DMS 273 treated with DMSO at 0.1 percent for 48 hours (cell line): ENCODE results near the gene COL9A3.

Source experiments
- DNase-seq: peaks from one replicate; lab custom pipeline; 2025; lab: John Stamatoyannopoulos, UW

COL9A3 gene

DNA sequence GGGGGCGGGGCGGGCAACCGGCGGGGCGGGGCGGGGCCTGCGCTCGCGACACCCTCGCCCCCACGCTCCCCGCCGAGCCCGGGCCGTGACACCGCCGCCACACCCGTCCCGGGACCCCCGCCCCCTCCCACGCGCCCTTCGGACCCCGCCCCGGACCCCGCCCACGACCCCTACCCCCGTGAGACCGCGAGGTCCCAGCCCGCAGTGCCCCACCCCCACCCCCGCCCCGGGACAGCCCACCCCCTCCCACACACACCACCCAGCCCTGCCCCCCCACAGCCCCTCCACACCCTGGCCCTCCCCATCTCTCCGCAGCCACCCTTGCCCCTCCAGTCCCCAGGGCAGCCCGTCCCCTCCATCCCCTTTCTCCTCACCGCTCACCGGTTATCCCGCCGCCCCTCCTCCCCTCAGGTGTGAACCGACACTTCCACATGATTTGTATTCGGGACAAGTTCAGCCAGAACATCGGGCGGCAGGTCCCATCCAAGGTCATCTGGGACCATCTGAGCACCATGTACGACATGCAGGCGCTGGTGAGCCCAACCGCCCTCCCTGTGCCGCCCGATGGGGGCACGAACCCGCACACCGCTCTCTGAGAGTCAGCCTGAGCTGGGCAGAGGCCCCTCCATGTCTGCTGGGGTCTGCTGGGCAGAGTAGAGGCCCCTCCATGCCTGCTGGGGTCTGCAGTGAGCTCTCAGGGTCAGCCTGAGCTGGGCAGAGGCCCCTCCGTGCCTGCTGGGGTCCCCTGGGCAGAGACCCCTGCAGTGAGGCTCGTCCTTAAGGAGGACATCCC is 20.0 kb upstream of the COL9A3 start:
- no peak for DNase-seq

DNA sequence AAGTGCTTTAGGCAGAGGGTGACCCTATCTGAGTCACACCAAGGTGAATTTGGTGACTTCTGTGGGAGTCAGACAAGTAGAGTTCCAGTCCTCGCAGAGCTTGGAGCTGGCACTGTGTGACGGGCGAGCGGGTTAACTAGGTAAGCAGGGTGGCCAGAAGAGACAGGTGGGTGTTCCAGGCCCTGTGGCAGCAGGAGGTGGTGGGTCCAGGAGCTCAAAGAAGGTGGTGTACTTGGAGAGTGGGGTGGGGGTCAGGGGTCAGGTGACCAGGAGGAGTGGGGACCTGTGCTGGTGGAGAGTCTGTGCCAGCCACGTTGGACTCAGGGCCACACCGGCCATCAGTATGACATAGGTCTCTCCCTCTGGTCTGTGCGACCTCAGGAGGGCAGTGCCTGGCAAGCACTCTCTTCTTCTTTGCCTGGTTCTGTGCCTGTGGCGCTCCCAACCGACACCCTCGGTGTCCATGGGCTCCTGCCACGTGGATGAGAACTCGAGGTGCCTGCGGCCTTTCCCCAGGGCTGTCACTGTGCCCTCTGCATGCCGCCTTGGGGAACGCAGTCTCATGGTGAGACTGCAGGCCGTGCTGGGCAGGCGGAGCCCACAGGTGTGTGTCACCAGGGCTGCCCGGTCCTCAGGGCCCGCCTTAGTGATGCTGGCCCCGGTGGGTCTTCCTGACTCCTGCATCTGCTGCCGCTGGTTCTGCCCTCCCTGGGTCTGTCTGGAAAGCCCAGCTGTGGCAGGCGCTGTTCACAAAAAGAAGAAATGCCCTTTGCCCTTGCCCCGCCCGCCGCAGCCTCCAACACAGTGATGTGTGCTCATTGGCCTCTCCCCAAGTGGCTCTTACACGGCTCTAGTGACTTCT is 18.9 kb upstream of the COL9A3 start:
- no peak for DNase-seq

DNA sequence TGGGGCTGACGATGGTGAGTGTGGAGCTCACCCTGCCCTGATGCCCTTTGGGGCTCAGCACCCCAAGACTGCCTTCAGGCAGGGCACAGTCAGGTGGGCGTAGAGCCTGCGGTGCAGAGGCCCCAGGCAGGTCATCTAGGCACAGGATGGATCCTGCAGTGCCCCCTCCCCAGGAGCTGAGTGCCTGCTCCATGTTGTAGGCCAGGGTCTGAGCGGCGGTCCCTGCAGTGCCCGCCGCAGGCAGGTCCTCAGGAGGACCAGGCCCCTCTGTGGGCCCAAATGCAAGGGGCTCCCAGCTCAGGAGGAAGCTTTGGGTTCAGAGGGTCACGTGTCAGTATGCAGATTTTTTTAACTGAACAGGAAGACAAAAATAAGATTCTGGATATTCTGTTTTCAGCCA is 17.8 kb upstream of the COL9A3 start:
- DNase-seq: no peak

DNA sequence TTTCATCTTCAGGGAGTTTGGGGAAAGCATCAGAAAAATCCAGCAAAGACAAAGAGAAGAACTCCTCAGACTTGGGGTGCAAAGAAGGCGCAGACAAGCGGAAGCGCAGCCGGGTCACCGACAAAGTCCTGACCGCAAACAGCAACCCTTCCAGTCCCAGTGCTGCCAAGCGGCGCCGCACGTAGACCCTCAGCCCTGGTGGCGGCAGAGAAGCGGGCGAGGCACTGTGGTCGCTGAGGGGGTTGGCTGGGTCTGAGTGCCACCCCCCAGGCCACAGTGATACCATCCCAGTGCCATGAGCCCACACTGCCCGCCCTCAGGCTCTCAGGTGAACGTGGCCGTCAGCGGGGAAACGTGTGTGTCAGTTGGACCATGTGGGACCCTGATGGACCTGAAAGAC is 17.4 kb upstream of the COL9A3 start:
- DNase-seq: no peak

DNA sequence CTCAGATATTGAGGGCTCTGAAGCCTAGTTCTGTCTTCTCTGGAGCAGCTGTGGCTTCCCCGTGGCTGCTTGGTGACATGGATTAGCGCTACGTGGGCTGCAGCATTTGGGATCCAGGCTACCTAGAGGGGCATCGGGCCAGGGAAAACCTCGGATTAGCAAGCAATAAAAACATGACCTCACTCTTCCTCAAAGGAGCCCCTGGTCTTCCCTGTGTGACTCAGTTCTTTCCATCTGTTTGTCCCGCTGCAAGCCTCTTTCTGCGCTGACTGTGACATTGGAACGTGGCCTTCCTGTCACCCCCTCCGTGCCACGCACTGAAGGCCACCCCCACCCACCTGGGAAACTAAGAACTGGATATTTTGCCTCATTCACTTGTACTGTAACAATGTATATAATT is 17.0 kb upstream of the COL9A3 start:
- DNase-seq: no peak

DNA sequence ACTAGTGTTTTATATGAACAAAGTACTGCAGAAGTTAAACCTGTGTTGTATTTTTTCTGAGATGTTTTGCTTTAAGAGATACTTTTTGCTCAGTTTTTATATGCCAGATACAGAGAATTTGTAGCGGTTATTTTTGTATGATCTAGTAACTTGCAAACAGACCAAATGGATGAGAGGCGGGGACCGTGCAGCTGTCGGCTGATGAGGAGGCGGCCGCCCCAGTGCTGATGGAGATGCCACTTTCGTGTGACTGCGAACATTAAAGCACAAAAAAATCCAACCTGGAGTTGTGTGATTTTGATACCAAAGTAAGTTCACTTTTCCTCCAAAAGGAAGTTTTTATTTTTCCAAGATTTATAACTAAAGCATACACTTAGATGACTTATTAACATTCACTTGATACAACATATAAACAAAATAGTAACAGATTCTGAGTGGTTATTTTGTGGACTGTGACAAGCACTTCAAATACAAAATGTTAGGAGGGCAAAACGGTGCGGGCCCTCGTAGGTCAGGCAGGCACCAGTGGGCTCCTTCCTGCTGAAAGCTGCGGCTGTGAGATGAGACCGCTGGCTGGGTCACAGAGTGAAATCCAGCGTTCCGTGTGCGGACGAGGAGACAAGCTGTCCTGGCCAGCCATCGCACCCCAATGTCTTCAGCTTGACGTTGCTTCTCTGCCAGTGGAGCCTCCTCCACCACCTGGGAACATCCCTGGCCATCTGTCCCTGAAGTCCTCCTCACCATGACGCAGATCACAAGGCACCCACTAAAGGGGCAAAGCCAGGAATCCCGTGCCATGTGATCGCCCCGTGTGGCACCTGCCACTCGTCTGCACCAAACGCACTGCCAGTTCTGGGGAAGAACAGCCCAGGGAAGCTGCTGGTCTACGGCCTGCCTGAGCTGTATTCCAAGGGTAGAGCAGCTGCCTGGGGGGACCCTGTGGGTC is 16.3 kb upstream of the COL9A3 start:
- DNase-seq: no peak

DNA sequence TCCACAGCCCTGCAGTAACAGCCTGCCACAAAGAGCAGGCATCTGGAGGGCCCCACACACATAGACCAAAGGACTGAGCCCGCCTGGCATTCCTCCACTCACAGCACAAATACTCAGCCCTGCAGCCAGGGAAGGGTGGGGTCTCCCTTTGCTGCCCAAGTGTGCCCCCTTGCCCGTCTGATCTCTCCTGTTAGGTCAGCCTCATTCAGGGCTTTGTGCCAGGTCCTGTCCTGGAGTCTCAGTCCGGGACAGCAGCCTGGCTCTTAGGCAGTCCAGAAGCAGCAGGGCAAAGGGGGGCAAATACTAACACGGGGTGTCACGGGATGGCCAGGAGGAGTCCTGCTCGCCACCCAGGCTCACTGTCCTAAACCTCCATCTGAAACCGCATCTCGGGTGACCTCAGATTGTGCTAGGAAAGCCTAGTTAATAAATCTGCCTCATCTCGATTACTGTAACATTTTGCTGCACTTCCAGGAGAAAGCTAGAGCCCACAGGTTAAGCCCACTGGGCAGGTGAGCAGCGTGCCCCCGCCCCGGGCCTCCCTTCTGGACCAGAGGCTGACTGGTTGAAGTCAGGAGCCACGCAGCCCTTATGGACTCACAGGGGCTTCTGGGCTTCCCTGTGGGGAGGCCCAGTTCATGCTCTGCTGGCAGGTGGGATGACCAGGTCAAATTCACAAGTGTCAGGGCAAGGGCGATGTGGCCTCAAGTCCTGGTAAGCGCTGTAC is 15.4 kb upstream of the COL9A3 start:
- no peak for DNase-seq

DNA sequence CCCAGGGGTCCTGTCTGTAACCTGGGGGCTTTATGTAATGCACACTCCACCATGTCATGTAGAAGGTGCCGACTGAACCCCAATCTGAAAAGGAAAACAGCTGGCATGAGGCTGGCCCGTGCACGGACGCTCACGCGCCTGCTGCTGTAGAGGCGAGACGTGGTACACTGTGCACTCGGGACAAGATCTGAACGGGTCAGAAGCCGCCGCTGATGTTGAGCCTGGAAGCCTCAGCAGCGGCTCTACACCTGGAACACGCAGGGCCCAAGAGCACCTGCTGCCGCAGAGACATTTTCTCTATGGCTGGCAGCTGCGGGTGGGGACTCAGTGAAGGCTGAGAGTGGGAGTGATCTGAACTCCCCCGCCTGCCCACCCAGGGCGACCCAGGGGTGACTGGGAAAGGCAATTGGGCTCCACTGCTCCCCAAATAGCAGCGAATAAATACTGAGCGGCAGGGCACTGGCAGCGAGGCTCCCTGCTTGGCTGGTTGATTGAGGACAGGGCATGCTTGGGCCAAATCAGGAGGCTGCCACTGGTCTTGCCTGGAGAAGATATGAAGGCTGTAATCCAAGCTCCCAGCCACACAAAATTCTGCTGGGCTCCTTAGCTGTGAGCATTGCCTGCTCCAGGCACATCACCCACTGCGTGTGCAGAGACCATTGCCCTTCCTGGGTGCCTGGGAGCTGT is 14.7 kb upstream of the COL9A3 start:
- DNase-seq: no peak

DNA sequence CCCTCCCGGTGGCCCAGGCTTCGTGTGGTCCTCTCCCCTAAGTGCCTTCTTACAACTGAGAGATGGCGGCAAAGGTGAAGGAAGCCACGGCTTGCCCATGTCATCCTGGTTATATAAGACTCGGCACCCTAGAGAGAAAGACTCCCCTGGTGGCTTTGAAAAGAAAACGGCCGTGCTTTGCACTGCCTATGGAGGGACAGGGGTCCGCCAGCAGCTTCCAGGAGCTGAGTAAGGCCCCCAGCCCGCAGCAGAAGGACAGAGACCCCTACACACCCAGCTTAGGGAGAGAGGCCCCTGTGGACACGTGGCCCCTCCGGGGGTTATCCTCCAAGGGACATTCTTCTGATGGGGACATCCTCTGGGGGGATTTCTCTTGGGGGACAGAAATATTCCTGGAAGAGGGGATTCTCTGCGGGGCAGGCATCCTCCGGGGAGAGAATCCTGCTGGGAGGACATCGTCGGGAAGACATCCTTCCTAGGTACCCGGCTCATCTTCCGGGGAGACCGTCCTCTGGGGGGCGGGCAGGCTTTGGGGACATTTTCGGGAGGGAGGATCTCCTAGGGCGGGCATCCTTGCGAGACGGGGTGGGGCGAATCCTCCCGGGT is 12.7 kb upstream of the COL9A3 start:
- no peak for DNase-seq

DNA sequence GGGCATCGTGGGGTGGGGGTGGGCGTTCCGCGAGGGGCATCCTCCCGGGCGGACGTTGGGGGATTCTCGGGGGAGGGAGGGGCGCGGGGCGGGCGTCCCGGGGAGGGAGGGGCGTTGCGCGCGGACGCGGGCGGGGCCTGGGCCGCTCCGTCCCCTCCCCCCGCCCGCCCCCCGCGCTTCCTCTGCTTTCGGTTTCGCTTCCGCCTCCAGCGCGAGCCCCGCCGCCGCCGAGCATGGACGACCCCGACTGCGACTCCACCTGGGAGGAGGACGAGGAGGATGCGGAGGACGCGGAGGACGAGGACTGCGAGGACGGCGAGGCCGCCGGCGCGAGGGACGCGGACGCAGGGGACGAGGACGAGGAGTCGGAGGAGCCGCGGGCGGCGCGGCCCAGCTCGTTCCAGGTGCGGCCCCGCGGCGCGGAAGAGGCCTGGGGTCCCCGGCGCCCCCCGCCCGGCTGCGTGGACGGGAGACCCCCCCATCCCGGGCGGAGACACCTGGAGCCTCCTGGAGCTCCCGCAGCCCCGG is 12.2 kb upstream of the COL9A3 start, which contains the start of gene OGFR:
TSS of gene OGFR (plus strand) at position 209 of the 528 bp plus-strand sequence. CDS start at position 234, 25 bp downstream.
- DNase-seq: no peak

DNA sequence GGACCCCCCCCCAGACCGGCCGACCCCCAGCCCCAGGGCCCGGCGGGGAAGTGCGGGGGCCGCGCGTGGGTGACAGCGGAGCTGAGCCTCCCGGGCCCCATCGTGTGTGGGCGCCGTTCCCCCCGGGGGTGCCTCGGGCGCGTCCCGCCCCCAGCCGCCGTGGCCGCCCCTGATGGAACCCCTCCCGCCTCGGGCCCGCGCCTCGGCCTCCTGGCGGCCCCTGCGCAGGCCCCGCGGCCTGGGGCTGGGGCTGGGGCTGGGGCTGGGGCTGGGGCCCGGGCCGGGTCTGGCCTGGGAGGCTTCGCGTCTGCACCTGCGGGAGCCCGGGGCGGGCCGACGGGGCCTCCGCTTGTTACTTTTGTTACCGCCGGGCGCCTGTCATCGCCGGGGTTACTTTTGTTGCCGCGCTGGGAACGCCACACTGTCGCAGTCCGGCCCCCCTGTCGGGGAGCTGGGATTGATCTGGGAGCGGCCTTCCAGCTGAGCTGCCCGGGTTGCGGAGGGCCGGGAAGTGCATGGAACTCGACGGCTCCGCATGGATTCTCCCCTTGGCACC is 11.6 kb upstream of the COL9A3 start:
- no peak for DNase-seq

DNA sequence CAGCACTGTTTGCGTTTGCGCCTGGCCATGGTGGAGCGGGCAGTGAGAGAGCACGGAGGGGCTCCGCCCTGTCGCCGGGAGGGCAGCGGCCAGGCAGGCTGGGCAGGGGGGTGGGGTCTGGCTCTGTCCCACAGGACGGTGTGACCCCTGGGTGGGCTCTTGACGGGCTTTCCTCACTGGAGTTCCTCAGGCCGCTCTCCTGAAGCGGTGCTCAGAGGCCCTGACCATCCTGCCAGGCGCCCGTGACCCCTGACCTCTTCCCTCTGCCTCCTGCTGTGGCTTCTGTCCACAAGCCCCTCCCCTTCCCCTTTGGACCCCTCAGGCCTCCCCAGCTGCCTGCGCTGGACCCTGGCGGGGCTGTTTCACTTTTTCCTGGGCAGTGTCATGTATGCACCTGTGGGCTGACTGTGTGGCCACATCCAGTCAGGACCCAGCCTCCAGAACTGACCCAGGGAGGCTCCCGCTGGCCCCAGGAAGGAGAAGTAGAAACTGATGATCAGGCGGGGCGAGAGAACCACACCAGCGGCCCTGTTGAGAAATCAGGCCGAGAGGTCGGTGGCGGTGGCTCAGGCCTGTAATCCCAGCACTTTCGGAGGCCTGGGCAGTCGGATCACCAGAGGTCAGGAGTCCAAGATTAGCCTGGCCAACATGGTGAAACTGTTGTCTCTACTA is 11.0 kb upstream of the COL9A3 start:
- DNase-seq: no peak

DNA sequence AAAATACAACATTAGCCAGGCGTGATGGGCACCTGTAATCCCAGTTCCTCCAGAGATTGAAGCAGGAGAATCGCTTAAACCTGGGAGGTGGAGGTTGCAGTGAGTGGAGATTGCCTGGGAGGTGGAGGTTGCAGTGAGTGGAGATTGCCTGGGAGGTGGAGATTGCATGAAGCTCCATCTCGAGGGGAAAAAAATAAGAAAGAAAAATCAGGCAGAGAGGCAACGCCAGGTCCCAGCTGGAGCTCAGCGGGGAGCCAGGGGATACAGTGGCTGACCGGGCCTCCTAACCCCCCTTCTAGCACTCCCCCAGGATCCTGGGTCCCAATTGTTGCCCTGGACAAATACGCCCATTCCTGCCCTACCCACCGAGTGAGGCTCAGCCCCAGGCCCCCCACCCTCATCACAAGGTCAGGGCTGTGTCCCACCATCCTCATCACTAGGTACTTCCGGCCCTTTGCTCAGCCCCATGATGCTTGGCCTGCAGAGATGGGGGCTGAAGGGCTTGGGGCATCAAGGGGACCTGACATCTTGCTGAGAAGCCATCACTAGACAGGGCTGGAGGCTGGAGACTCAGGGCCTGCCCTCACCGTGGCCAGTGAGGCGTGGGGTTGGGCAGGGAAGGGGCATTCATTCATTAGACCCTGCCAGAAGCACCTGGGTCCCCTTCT is 10.3 kb upstream of the COL9A3 start:
- no peak for DNase-seq

DNA sequence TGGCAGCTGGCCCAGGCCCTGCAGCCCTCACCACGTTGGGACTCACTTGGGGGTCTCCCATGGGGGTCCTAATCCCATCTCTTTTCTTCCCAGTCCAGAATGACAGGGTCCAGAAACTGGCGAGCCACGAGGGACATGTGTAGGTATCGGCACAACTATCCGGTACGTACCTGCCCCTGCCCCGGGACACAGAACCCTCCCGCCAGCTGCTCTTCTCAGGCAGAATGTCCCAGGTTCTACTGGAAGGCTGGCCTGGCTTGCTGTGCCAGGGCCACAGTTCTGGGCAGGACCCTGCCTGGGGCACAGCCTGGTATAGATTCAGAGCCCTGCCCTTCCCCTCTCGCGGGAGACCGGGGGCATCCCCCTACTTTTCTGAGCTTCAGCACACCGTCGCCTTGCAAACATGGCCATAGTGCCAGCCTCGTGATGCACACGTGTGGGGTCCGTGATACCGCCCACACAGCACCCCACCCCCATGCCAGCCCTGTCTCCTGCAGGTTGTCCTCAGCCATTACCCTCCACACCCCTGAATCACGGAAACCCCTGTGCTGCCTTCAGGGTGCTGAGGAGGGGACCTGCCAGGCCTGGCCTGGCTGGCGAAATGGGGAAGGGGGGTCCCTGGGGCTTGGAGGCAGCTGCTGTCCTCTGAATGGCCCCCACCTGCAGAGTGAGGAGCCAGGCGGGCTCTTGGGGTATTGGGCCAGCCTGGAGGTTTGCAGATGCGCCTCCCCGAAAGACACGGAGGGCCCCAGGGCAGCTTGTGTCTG is 9.2 kb upstream of the COL9A3 start:
- no peak for DNase-seq

DNA sequence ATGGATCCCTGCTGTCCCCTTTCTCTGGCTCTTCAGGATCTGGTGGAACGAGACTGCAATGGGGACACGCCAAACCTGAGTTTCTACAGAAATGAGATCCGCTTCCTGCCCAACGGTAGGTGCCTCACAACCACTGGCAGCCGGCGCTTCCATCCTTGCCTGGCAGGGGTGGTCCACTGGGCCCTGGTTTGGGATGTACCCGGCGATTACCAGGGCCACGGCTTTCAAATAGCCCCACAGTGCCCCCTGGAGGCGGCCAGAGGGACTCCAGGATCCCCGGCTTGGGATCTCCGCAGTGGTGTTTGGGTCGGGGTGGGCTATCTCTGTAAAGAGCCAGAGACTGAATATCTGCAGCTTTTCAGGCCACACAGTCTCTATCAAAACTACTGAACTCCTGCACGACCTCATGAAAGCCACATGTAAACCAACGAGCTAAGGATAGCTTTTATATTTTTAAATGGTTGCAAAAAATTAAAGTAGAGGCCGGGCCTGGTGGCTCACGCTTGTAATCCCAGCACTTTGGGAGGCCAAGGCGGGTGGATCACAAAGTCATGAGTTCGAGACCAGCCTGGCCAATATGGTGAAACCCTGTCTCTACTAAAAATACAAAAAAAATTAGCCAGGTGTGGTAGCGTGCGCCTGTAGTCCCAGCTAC is 8.5 kb upstream of the COL9A3 start:
- DNase-seq: peak; percentile 16

DNA sequence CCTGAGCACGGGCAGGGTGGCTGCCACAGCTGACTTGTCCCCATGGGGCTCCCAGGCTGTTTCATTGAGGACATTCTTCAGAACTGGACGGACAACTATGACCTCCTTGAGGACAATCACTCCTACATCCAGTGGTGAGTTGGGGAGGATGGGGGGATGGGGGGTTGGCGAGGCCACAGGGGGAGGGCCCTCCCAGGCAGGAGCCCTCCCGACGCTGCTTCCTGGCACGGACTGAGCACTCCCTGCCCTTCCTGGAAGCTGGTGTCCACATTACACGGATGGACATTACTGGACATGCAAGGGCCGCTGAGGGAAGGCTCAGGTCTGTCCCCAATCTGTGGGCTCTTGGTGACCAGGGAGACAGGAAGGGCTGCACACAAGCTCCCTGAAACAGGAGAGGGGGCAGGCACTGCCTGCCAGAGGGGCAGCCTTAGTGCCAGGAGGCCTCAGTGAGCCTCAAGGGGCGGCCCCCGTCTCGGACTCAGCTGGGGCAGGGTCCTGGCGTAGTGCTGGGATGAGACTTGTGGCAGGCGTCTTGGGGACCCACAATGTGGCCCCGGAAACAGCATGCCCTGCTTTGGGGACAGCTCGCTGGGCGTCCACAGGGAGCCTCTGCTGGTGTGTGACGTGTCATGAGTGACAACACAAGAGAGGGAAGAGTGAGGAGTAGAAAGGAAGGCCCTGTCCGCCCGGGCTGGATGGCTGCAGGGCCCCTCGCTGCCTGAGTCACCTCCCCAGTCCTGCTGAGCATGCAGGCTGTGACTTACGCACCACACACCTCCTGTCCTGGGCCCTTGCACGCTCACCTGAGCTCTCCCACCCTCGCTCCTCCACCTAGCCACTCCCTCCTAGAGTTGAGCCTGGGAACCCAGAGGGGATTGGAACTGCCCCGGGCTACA is 7.1 kb upstream of the COL9A3 start:
- DNase-seq: no peak
